Type B pancreatic cell (in vitro differentiated cells): ENCODE measurements around the gene CCDC9B. TPM values are rescaled to one million over a fixed set of nuclear protein-coding genes. Genes with fewer than 3 reads are reported as not detected.

Source experiments
- DNase-seq: peaks from one replicate; pipeline ENCODE4 v3.0.0; 2021; ENCODE audit warnings: mixed read lengths; ENCODE audit not compliant: unreplicated experiment; ENCODE audit errors: extremely low spot score
- H3K27ac Mint-ChIP-seq: 2 replicates; pipeline ENCODE4 v1.8.0; 2021; ENCODE audit warnings: mild to moderate bottlenecking, mixed read lengths
- H3K27me3 Mint-ChIP-seq: 2 replicates; pipeline ENCODE4 v1.8.0; 2021; ENCODE audit warnings: mixed read lengths
- H3K36me3 Mint-ChIP-seq: 2 replicates; pipeline ENCODE4 v1.8.0; 2021; ENCODE audit warnings: mixed read lengths
- H3K4me1 Mint-ChIP-seq: one replicate; pipeline ENCODE4 v1.8.0; 2021; ENCODE audit warnings: mixed read lengths; ENCODE audit not compliant: unreplicated experiment
- H3K4me3 Mint-ChIP-seq: 2 replicates; pipeline ENCODE4 v1.8.0; 2021; ENCODE audit warnings: mild to moderate bottlenecking, mixed read lengths
- H3K9me3 Mint-ChIP-seq: 2 replicates; pipeline ENCODE4 v1.8.0; 2021; ENCODE audit warnings: mixed read lengths
- total RNA-seq: library from RNA; stranded (reverse); gene quantifications from 2 replicates; pipeline ENCODE4 v1.2.1, GENCODE V29; 2021; ENCODE audit warnings: low replicate concordance
- TF ChIP-seq, protein P1 (sequence below): fragments of 200-600 bp; sonication (generic); conservative IDR thresholded peaks from 2 replicates; pipeline ENCODE4 v1.5.0; 2021; ENCODE audit warnings: antibody characterized with exemption, mild to moderate bottlenecking

The CCDC9B gene
- total RNA-seq, 1 donor from 2014 or later = 2.4 TPM

DNA sequence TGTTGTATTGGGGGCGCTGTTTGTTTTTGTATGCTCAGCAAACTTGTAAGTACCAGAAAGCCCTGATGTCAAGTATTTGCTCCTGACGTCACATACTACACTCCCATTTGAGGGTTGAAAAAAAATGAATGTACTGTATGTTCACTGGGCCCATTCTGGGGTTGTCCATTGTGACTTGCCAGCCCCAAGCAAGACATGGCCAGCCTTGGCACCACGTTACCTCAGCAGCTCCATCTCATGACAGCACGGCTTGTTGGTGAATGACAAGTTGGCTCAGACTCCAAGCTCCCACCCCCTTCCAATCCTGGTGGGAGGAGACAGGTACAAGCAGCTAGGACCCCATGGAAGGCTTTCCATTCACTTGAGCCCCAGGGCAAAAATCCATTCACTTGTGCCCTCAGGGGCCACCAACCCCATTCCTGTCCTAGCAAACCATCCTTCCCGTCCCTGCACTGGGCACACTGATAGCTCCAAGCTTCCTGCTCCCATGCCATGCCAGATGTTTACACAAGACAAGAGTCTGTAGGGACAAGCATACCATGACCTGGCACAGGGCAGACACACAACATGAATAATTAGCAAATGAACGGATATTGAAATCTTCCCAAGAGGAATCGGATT, 11.7 kb upstream of the CCDC9B start:
- no peak overlapping the region for H3K4me3 Mint-ChIP-seq
- no peak overlapping the region for H3K27ac Mint-ChIP-seq
- no peaks in the 10 kb centered on the region for H3K9me3 Mint-ChIP-seq
- no peaks in the 10 kb centered on the region for H3K36me3 Mint-ChIP-seq
- TF ChIP-seq, protein P1, sequence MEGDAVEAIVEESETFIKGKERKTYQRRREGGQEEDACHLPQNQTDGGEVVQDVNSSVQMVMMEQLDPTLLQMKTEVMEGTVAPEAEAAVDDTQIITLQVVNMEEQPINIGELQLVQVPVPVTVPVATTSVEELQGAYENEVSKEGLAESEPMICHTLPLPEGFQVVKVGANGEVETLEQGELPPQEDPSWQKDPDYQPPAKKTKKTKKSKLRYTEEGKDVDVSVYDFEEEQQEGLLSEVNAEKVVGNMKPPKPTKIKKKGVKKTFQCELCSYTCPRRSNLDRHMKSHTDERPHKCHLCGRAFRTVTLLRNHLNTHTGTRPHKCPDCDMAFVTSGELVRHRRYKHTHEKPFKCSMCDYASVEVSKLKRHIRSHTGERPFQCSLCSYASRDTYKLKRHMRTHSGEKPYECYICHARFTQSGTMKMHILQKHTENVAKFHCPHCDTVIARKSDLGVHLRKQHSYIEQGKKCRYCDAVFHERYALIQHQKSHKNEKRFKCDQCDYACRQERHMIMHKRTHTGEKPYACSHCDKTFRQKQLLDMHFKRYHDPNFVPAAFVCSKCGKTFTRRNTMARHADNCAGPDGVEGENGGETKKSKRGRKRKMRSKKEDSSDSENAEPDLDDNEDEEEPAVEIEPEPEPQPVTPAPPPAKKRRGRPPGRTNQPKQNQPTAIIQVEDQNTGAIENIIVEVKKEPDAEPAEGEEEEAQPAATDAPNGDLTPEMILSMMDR = no peak
- H3K4me1 Mint-ChIP-seq = peaks cover 13% of the 10 kb centered on the region
- no peak for DNase-seq
- peaks cover 31% of the 10 kb centered on the region for H3K27me3 Mint-ChIP-seq

- Mint-ChIP-seq H3K36me3 (no peaks in the 10 kb centered on the region), H3K27me3 (peaks cover 15% of the 10 kb centered on the region), H3K4me3 (no peak overlapping the region), H3K27ac (peak overlapping the region; percentile 46), H3K4me1 (peaks cover 8% of the 10 kb centered on the region), H3K9me3 (no peaks in the 10 kb centered on the region)
- no peak for DNase-seq
- TF ChIP-seq, protein P1 = no peak
These were observed 8.4 kb upstream of the CCDC9B start for GRCh38 chr15:40349163-40349562.

- no peak overlapping the region for H3K27ac Mint-ChIP-seq
- no peaks in the 10 kb centered on the region for H3K36me3 Mint-ChIP-seq
These were observed 7.7 kb upstream of the CCDC9B start for GRCh38 chr15:40348474-40348870.

DNA sequence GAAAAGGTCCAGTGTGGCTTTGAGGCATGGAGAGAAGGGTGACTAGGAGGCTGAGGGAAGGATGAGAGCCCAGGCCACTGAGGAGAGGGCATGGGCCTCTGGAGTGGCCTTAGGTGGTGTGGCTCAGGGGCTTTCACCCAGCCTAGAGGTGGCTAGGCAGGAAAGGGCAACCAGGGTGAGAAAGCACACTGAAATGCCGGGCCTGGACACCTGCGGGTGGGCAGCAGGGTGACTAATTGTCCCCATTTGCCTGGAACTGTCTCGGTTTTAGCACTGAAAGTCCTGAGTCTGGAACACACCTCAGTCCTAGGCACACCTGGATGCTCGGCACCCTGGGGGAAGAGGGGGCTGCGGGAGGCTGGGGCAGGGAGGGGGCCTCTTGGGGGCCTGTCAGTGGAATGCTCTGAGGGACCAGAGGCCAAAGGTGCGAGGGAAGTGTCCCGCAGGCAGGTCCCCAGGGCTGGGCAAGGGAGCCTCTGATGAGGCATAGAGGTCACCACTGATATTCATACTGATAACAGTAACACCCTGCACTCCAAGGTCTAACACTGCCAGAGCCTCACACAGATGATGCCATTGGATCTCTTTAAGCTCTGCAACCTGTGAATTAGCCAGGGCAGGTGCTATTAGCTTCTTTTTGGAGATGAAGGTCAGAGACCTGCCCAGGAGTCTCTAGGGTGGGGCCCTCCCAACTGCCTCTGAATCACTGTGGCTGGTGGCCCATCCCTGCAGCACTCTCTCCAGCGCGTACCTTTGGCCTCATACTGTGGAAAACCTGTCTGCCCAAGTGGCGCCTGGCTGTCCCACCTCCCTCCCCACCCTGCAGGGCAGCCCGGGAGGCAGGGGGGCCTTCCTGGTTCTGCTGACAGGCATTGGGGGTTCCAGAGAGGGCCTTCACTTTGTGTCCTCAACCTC, 7.1 kb upstream of the CCDC9B start:
- no peak overlapping the region for H3K27ac Mint-ChIP-seq
- H3K9me3 Mint-ChIP-seq = no peaks in the 10 kb centered on the region
- no peak for DNase-seq
- H3K27me3 Mint-ChIP-seq = peaks cover 7% of the 10 kb centered on the region
- no peaks in the 10 kb centered on the region for H3K36me3 Mint-ChIP-seq
- peaks cover 4% of the 10 kb centered on the region for H3K4me1 Mint-ChIP-seq
- no peak overlapping the region for H3K4me3 Mint-ChIP-seq
- TF ChIP-seq, protein P1 = no peak

More at GRCh38 chr15:40348474-40348870, 7.7 kb upstream of the CCDC9B start:
- Mint-ChIP-seq H3K4me1 (peaks cover 4% of the 10 kb centered on the region), H3K27me3 (peaks cover 9% of the 10 kb centered on the region), H3K4me3 (no peak overlapping the region), H3K9me3 (no peaks in the 10 kb centered on the region)
- TF ChIP-seq, protein P1 = no peak
- no peak for DNase-seq

GRCh38 chr15:40346579-40347558, 6.1 kb upstream of the CCDC9B start:
- Mint-ChIP-seq H3K9me3 (no peaks in the 10 kb centered on the region), H3K27me3 (peaks cover 3% of the 10 kb centered on the region), H3K4me3 (no peak overlapping the region), H3K36me3 (no peaks in the 10 kb centered on the region), H3K4me1 (peaks cover 4% of the 10 kb centered on the region), H3K27ac (no peak overlapping the region)
- no peak for DNase-seq
- TF ChIP-seq, protein P1 = no peak
